Measurements from ENCODE around the gene DISC1. TPM values are rescaled to one million over a fixed set of nuclear protein-coding genes. Genes with fewer than 3 reads are reported as not detected.
"Not testable (repeated sequence)": the region's sequence is repeated elsewhere in the genome, so short reads cannot be mapped to it uniquely, and the experiment has no call there.

DISC1 gene
- total RNA-seq, 4 donors from 2014 or later: 7.1 to 33.4 (median 14.9) TPM

DNA sequence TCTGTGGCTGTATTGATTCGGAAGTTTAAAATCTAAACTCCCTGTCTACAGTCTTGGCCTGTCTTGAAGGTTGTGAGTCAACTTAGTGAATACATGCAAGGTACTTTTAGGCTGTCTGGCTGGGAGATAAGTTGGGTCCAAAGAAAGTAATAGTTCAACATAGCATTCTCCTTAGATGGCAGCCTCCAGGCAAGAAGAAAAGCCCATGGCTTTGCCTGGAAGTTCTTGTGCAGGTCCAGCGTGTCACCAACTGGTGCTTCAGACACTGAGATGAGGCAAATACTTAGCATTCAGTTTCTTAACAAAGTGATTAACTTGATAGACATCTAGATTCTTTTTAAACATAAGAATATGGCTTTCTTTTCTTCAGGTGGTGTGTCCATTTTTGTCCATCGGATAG, 328.2 kb downstream of the DISC1 start:
- H3K27me3 ChIP-seq: no peaks in the 10 kb centered on the region
- TF ChIP-seq POLR2A (IDR thresholded peaks at IDR 0.05): no peak
- TF ChIP-seq, protein P1, sequence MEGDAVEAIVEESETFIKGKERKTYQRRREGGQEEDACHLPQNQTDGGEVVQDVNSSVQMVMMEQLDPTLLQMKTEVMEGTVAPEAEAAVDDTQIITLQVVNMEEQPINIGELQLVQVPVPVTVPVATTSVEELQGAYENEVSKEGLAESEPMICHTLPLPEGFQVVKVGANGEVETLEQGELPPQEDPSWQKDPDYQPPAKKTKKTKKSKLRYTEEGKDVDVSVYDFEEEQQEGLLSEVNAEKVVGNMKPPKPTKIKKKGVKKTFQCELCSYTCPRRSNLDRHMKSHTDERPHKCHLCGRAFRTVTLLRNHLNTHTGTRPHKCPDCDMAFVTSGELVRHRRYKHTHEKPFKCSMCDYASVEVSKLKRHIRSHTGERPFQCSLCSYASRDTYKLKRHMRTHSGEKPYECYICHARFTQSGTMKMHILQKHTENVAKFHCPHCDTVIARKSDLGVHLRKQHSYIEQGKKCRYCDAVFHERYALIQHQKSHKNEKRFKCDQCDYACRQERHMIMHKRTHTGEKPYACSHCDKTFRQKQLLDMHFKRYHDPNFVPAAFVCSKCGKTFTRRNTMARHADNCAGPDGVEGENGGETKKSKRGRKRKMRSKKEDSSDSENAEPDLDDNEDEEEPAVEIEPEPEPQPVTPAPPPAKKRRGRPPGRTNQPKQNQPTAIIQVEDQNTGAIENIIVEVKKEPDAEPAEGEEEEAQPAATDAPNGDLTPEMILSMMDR (IDR thresholded peaks at IDR 0.05): no peak
- intact Hi-C loops (cut with DNase I; ENCODE audit: low total_unique reads): no loop called here

DNA sequence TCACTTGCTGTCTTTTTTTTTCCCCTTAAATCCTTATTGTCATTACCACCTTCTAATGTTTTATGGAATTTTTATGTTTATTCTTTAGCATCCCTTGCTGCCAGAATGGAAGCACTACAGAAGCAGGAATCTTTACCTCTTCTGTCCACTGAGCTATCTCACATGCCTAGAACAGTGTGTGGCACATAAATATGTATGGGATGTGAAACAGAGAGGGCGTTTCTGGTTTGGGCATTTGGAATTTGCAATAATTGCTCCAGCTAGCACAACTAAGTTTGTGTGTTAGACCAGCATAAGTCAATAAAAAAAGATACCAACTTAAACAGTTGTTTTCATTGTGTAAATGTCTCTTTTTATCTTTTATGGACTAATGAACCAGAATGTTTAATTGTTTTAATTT, 330.8 kb downstream of the DISC1 start:
- DNase-seq: no peak
- no peaks in the 10 kb centered on the region for H3K27me3 ChIP-seq
- intact Hi-C loops (cut with DNase I; ENCODE audit: low total_unique reads): no loop called here
- H3K4me3 ChIP-seq: no peak overlapping the region
- H3K36me3 ChIP-seq: no peaks in the 10 kb centered on the region
- TF ChIP-seq, protein P1 (IDR thresholded peaks at IDR 0.05): no peak
- TF ChIP-seq POLR2A (IDR thresholded peaks at IDR 0.05): no peak
- no peak overlapping the region for H3K27ac ChIP-seq
- H3K9me3 ChIP-seq: no peaks in the 10 kb centered on the region
- H3K4me1 ChIP-seq: no peaks in the 10 kb centered on the region

More for the DNA sequence above, 328.2 kb downstream of the DISC1 start:
- H3K36me3 ChIP-seq: no peaks in the 10 kb centered on the region
- no peaks in the 10 kb centered on the region for H3K9me3 ChIP-seq
- no peaks in the 10 kb centered on the region for H3K4me1 ChIP-seq
- H3K27ac ChIP-seq: no peak overlapping the region
- DNase-seq: no peak
- H3K4me3 ChIP-seq: no peak overlapping the region

DNA sequence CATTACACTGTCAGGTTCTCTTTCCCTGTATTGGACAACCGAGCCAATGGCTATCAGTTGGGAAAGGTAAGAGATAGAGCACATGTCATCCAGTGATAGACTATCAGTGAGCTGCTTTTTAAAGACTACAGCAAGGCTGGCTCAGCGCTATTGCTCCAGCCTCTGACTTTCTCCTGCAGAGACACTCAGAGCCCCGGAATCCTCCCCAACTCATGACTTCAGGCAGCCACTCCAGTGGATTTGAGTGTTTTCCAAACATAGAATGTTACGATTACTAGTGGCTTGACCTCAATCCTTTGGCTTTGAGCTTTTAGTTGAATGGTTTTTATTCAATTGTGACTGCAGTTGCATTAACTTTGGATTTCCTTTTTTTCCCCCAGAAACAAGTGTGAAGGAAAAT, 331.9 kb downstream of the DISC1 start:
- Histone ChIP-seq H3K4me1 (no peaks in the 10 kb centered on the region), H3K9me3 (no peaks in the 10 kb centered on the region), H3K4me3 (no peak overlapping the region), H3K36me3 (no peaks in the 10 kb centered on the region), H3K27ac (no peak overlapping the region), H3K27me3 (no peaks in the 10 kb centered on the region)
- TF ChIP-seq, protein P1 (IDR thresholded peaks at IDR 0.05): no peak
- no peak for TF ChIP-seq POLR2A (IDR thresholded peaks at IDR 0.05)
- DNase-seq: no peak
- intact Hi-C loops (cut with DNase I; ENCODE audit: low total_unique reads): no loop called here

DNA sequence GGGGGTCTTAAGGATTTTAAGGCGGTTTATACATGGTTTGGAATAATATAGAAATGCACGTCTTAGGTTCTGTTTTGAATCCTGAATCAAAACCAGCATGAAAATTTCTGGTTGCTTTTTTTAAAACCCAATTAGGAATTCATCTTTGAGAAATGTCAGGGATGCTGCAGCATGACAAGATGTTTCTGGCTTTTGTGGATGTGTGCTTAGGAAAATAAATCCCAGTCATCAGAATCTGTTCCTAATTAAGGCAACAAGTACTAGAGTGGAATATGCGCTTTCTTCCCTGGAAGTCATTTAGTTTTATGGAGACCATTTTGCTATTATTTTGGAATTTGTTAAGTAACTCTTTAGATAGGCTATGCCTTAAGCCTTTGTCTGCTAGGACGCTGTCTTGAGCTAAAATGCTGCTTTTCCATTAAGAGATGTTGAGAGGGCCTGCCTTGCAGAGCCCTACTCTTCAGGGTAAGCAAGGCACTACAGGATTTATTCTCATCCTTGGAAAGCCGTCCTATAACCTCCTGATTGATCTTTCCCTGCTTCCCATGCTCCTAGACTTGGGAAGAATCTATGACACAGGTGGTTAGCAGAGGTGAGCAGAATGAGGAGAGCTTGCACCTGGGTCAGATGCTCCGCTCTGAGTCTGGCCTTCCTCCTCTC, 332.8 kb downstream of the DISC1 start:
- H3K4me3 ChIP-seq: no peak overlapping the region
- TF ChIP-seq POLR2A (IDR thresholded peaks at IDR 0.05): no peak
- TF ChIP-seq, protein P1 (IDR thresholded peaks at IDR 0.05): no peak
- no peaks in the 10 kb centered on the region for H3K27me3 ChIP-seq
- H3K4me1 ChIP-seq: no peaks in the 10 kb centered on the region
- no peak overlapping the region for H3K27ac ChIP-seq
- H3K9me3 ChIP-seq: no peaks in the 10 kb centered on the region
- intact Hi-C loops (cut with DNase I; ENCODE audit: low total_unique reads): no loop called here
- DNase-seq: no peak
- no peaks in the 10 kb centered on the region for H3K36me3 ChIP-seq

- H3K4me1 ChIP-seq; intact Hi-C loops (cut with DNase I; ENCODE audit: low total_unique reads); H3K36me3 ChIP-seq; H3K4me3 ChIP-seq; H3K27me3 ChIP-seq; H3K27ac ChIP-seq; DNase-seq; H3K9me3 ChIP-seq: not testable (repeated sequence)
Measured at GRCh38 chr1:231961801-231962200, 335.2 kb downstream of the DISC1 start.

DNA sequence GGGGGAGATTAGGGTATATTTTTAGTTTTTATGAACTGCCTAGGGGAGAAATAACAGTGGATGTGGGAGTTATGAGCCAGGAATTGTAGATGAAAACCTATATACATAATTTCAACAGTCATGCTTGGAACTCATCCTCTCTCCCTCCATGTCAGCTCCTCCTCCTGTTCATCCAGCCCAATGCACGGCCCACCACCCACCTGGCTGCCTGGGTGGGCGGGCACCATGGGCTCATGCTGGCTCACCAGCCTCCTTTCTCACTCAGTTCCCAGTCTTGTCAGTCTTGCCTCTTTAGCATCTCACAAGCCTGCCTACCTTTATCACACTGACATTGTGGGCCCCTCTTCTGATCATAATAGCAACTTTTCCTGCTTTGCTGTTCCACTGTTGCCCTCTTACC, 336.0 kb downstream of the DISC1 start:
- no peak for TF ChIP-seq POLR2A (IDR thresholded peaks at IDR 0.05)
- intact Hi-C loops (cut with DNase I; ENCODE audit: low total_unique reads): no loop called here
- DNase-seq: no peak
- Histone ChIP-seq H3K4me3 (no peak overlapping the region), H3K9me3 (no peaks in the 10 kb centered on the region), H3K27me3 (no peaks in the 10 kb centered on the region), H3K36me3 (no peaks in the 10 kb centered on the region), H3K4me1 (no peaks in the 10 kb centered on the region), H3K27ac (no peak overlapping the region)

All from uterus (tissue), 4 donors.